Panc1 (cell line): ENCODE results near the gene MMP24OS.

Source experiments
- POLR2AphosphoS5 ChIP-seq: IDR thresholded peaks from 2 replicates; pipeline ENCODE4 v1.6.1; 2012; ENCODE audit warnings: mild to moderate bottlenecking, low read depth, low read length, moderate library complexity
- SIN3A ChIP-seq: IDR thresholded peaks from 2 replicates; pipeline ENCODE4 v1.6.1; 2012; ENCODE audit warnings: low read depth, mild to moderate bottlenecking, low read length, moderate library complexity, borderline replicate concordance; ENCODE audit not compliant: insufficient read depth
- TF ChIP-seq, protein P1 (sequence below): fragments of 450-650 bp; IDR thresholded peaks from 2 replicates; pipeline ENCODE4 v1.5.1; 2017; ENCODE audit warnings: mild to moderate bottlenecking
- TF ChIP-seq, protein P2 (sequence below), 2 experiments: IDR thresholded peaks; 2 replicates each; pipeline ENCODE4 v1.6.1; 2011 to 2012; ENCODE audit warnings: low read depth in 2 of 2, control low read depth in 1 of 2, low read length in 1 of 2, mild to moderate bottlenecking in 1 of 2, moderate library complexity in 1 of 2; ENCODE audit not compliant: insufficient read depth in 1 of 2

DNA sequence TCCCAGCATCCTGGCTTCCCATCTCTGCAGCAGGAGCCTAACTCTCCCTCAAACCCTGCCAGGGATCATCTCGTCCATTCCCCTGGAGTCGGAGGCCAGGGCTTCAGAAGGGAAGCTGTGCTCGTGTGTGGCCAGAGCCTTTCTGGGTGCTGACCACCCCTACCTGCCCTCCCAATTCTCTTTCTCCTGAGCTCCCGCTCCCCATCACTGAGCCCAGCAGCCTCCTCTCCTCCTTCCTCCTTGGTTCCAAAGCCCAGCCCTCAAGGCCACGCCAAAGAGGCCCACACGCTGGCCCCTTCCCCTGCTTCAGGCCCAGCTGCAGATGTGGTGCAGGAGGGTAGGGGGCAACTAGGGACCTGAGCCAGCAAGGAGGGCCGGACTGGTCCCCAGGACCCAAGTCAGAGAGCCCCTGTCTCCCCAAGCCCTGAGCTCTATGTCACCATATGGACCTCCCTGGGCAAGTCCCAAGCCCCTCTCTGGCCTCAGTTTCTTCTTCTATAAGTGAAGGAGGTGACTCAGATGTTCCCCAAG lies 13.0 kb upstream of the MMP24OS start:
- TF ChIP-seq POLR2AphosphoS5 (no peak), SIN3A (no peak)
- TF ChIP-seq, protein P1, sequence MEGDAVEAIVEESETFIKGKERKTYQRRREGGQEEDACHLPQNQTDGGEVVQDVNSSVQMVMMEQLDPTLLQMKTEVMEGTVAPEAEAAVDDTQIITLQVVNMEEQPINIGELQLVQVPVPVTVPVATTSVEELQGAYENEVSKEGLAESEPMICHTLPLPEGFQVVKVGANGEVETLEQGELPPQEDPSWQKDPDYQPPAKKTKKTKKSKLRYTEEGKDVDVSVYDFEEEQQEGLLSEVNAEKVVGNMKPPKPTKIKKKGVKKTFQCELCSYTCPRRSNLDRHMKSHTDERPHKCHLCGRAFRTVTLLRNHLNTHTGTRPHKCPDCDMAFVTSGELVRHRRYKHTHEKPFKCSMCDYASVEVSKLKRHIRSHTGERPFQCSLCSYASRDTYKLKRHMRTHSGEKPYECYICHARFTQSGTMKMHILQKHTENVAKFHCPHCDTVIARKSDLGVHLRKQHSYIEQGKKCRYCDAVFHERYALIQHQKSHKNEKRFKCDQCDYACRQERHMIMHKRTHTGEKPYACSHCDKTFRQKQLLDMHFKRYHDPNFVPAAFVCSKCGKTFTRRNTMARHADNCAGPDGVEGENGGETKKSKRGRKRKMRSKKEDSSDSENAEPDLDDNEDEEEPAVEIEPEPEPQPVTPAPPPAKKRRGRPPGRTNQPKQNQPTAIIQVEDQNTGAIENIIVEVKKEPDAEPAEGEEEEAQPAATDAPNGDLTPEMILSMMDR, result no peak
- TF ChIP-seq, protein P2, sequence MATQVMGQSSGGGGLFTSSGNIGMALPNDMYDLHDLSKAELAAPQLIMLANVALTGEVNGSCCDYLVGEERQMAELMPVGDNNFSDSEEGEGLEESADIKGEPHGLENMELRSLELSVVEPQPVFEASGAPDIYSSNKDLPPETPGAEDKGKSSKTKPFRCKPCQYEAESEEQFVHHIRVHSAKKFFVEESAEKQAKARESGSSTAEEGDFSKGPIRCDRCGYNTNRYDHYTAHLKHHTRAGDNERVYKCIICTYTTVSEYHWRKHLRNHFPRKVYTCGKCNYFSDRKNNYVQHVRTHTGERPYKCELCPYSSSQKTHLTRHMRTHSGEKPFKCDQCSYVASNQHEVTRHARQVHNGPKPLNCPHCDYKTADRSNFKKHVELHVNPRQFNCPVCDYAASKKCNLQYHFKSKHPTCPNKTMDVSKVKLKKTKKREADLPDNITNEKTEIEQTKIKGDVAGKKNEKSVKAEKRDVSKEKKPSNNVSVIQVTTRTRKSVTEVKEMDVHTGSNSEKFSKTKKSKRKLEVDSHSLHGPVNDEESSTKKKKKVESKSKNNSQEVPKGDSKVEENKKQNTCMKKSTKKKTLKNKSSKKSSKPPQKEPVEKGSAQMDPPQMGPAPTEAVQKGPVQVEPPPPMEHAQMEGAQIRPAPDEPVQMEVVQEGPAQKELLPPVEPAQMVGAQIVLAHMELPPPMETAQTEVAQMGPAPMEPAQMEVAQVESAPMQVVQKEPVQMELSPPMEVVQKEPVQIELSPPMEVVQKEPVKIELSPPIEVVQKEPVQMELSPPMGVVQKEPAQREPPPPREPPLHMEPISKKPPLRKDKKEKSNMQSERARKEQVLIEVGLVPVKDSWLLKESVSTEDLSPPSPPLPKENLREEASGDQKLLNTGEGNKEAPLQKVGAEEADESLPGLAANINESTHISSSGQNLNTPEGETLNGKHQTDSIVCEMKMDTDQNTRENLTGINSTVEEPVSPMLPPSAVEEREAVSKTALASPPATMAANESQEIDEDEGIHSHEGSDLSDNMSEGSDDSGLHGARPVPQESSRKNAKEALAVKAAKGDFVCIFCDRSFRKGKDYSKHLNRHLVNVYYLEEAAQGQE (IDR thresholded peaks at IDR 0.05; ENCODE audit: insufficient read depth in 1 of 2, low read depth in 2 of 2, low read length in 1 of 2), result no peak
